WTC11 (cell line): ENCODE results near the gene TEX10. TPM values are rescaled to one million over a fixed set of nuclear protein-coding genes. Genes with fewer than 3 reads are reported as not detected.

ENCODE experiments used
- ATAC-seq: fragments of 200-7000 bp; cut with Tn5 transposase; 2 replicates; pipeline ENCODE4 v1.10.0; 2021; ENCODE audit warnings: mild to moderate bottlenecking, moderate library complexity
- CTCF ChIA-PET: fragments of 300-600 bp; sonication (Branson Sonifier 250); formaldehyde crosslinking; loops from one replicate; lab custom pipeline; 2021; ENCODE audit warnings: antibody characterized with exemption; lab: Charles Lee
- POLR2A ChIA-PET: fragments of 350-600 bp; sonication (Branson Sonifier 250); formaldehyde crosslinking; loops from one replicate; lab custom pipeline; 2021; ENCODE audit warnings: antibody characterized with exemption; lab: Charles Lee
- DNase-seq: peaks from one replicate; pipeline ENCODE4 v3.0.0; 2021; ENCODE audit warnings: low spot score
- H3K27ac Mint-ChIP-seq: 2 replicates; pipeline ENCODE4 v1.8.0; 2021; ENCODE audit warnings: mixed read lengths
- H3K27me3 Mint-ChIP-seq: 2 replicates; pipeline ENCODE4 v1.8.0; 2021; ENCODE audit warnings: low read depth, mild to moderate bottlenecking, moderate library complexity, mixed read lengths
- H3K36me3 Mint-ChIP-seq: 2 replicates; pipeline ENCODE4 v1.8.0; 2021; ENCODE audit warnings: mixed read lengths
- H3K4me1 Mint-ChIP-seq: 2 replicates; pipeline ENCODE4 v1.8.0; 2022; ENCODE audit warnings: mixed read lengths
- H3K4me3 Mint-ChIP-seq: 2 replicates; pipeline ENCODE4 v1.8.0; 2021; ENCODE audit warnings: mild to moderate bottlenecking, moderate library complexity, mixed read lengths
- H3K9me3 Mint-ChIP-seq: 2 replicates; pipeline ENCODE4 v1.8.0; 2021; ENCODE audit warnings: mixed read lengths
- CREB1 ChIP-seq: sonication (generic); formaldehyde crosslinking; IDR thresholded peaks from 2 replicates; pipeline ENCODE4 v1.8.0; 2023; ENCODE audit warnings: mild to moderate bottlenecking, missing genetic modification reagents
- FOXK1 ChIP-seq: sonication (generic); formaldehyde crosslinking; IDR thresholded peaks from 2 replicates; pipeline ENCODE4 v1.8.0; 2022; ENCODE audit warnings: mild to moderate bottlenecking, moderate library complexity, missing genetic modification reagents
- GTF2I ChIP-seq: fragments of 250-450 bp; sonication (Bioruptor Pico); conservative IDR thresholded peaks from 2 replicates; pipeline ENCODE4 v1.4.0; 2021; ENCODE audit warnings: mild to moderate bottlenecking
- NFE2L1 ChIP-seq: sonication (generic); formaldehyde crosslinking; IDR thresholded peaks from 2 replicates; pipeline ENCODE4 v1.8.1; 2023; ENCODE audit warnings: missing genetic modification reagents
- NR3C1 ChIP-seq: sonication (generic); formaldehyde crosslinking; conservative IDR thresholded peaks from 2 replicates; pipeline ENCODE4 v1.8.1; 2023; ENCODE audit warnings: low read depth, mild to moderate bottlenecking, missing genetic modification reagents
- ZNF138 ChIP-seq: sonication (generic); formaldehyde crosslinking; conservative IDR thresholded peaks from 2 replicates; pipeline ENCODE4 v1.8.1; 2022; ENCODE audit warnings: mild to moderate bottlenecking, moderate library complexity, missing genetic modification reagents
- ZNF263 ChIP-seq: sonication (generic); formaldehyde crosslinking; IDR thresholded peaks from 2 replicates; pipeline ENCODE4 v1.8.1; 2022; ENCODE audit warnings: low read depth, mild to moderate bottlenecking, moderate library complexity, missing genetic modification reagents
- ZNF416 ChIP-seq: fragments of 250-450 bp; sonication (Bioruptor Pico); IDR thresholded peaks from 2 replicates; pipeline ENCODE4 v1.9.0; 2021; ENCODE audit warnings: mild to moderate bottlenecking, inconsistent platforms
- total RNA-seq: library from RNA; stranded (reverse); gene quantifications from 3 replicates; pipeline ENCODE4 v1.2.3, GENCODE V29; 2021
- TF ChIP-seq, protein P1 (sequence below): sonication (generic); formaldehyde crosslinking; IDR thresholded peaks from 2 replicates; pipeline ENCODE4 v1.8.1; 2023; ENCODE audit warnings: mild to moderate bottlenecking, missing genetic modification reagents, borderline replicate concordance
- TF ChIP-seq, protein P2 (sequence below): fragments of 250-450 bp; sonication (Bioruptor Pico); conservative IDR thresholded peaks from 2 replicates; pipeline ENCODE4 v1.9.0; 2021; ENCODE audit warnings: mild to moderate bottlenecking
- TF ChIP-seq, protein P3 (sequence below): sonication (generic); formaldehyde crosslinking; IDR thresholded peaks from 2 replicates; pipeline ENCODE4 v1.8.1; 2023; ENCODE audit warnings: mild to moderate bottlenecking, missing genetic modification reagents, moderate library complexity
- TF ChIP-seq, protein P4 (sequence below): sonication (generic); formaldehyde crosslinking; IDR thresholded peaks from 2 replicates; pipeline ENCODE4 v1.8.1; 2023; ENCODE audit warnings: mild to moderate bottlenecking, missing genetic modification reagents
- TF ChIP-seq, protein P5 (sequence below): sonication (generic); formaldehyde crosslinking; conservative IDR thresholded peaks from 2 replicates; pipeline ENCODE4 v1.8.1; 2022; ENCODE audit warnings: mild to moderate bottlenecking, missing genetic modification reagents
- TF ChIP-seq, protein P6 (sequence below): sonication (generic); formaldehyde crosslinking; IDR thresholded peaks from 2 replicates; pipeline ENCODE4 v1.8.0; 2023; ENCODE audit warnings: mild to moderate bottlenecking, missing genetic modification reagents

TEX10 gene
- total RNA-seq, 1 experiment from 2014 or later: 64.7 TPM

DNA sequence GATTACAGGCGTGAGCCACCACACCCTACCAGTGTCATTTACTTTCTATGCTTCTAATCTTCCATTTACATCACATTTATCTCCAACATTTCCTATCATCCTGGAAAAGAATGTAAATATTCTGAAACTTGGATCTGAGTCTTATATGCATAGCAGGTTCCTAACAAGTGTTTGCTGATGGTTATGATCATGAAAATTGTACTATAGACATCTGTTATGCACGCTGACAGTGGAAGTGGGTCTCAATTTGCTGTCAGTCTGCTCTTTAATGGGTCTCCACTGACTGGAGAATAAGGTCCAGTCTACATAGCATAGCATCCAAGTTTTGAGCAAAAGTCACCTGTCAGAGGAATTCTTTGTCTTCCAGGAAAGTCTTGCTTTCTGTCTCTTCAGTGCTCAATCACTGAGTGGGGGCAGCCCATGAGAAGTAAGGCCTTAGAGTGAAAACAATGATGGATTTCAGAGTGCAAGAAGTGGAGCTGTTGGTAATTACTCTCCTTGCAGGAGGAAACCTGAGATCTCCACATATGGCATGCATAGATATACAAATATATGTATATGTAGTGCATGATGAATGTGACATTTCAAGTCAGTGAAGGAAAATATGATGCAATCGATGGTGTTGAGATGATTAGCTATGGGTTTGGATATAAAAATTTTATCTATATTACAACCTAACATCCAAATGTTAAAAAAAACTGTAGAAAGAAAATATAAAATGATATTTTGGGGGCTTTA lies 45.0 kb upstream of the TEX10 start:
- ChIA-PET CTCF (interaction anchor here (0.7 kb wide), 1 partner anchor 451 kb away, joined by 3 read pairs; no protein-coding TSS in a partner anchor), POLR2A (no interaction called here)
- TF ChIP-seq ZNF416 (CRISPR knock-in tag) (no peak), FOXK1 (no peak), NFE2L1 (CRISPR knock-in tag) (no peak), GTF2I (no peak), ZNF263 (no peak), ZNF138 (CRISPR knock-in tag) (no peak)
- TF ChIP-seq, protein P1, sequence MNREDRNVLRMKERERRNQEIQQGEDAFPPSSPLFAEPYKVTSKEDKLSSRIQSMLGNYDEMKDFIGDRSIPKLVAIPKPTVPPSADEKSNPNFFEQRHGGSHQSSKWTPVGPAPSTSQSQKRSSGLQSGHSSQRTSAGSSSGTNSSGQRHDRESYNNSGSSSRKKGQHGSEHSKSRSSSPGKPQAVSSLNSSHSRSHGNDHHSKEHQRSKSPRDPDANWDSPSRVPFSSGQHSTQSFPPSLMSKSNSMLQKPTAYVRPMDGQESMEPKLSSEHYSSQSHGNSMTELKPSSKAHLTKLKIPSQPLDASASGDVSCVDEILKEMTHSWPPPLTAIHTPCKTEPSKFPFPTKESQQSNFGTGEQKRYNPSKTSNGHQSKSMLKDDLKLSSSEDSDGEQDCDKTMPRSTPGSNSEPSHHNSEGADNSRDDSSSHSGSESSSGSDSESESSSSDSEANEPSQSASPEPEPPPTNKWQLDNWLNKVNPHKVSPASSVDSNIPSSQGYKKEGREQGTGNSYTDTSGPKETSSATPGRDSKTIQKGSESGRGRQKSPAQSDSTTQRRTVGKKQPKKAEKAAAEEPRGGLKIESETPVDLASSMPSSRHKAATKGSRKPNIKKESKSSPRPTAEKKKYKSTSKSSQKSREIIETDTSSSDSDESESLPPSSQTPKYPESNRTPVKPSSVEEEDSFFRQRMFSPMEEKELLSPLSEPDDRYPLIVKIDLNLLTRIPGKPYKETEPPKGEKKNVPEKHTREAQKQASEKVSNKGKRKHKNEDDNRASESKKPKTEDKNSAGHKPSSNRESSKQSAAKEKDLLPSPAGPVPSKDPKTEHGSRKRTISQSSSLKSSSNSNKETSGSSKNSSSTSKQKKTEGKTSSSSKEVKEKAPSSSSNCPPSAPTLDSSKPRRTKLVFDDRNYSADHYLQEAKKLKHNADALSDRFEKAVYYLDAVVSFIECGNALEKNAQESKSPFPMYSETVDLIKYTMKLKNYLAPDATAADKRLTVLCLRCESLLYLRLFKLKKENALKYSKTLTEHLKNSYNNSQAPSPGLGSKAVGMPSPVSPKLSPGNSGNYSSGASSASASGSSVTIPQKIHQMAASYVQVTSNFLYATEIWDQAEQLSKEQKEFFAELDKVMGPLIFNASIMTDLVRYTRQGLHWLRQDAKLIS (CRISPR knock-in tag): no peak
- TF ChIP-seq, protein P2, sequence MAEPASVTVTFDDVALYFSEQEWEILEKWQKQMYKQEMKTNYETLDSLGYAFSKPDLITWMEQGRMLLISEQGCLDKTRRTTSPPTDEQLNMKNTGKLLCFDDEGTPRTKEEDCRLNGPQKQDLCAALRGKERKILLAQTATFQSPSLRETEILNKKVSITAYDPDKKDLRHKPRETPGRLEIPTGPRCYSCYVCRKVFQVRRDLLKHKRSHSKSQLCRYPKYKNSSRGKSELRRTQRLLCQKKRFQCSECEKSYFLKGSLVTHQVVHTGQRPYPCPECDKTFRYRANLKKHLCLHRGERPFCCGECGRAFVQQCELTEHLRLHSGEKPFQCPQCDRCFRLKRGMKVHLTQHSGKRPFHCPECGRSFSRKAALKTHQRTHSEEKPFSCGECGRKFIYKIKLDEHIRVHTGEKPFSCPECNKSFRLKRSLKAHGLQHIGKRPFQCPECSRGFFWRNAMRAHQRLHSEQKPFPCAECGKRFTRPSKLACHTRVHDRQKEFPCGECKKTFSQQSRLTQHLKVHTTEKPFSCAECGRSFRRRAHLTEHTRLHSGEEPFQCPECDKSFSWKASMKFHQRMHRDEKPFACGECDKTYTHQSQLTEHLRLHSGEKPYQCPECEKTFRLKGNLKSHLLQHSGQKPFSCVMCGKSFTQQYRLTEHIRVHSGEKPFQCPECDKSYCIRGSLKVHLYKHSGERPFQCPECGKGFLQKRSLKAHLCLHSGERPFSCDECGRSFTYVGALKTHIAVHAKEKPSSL (CRISPR knock-in tag): no peak
- TF ChIP-seq, protein P3, sequence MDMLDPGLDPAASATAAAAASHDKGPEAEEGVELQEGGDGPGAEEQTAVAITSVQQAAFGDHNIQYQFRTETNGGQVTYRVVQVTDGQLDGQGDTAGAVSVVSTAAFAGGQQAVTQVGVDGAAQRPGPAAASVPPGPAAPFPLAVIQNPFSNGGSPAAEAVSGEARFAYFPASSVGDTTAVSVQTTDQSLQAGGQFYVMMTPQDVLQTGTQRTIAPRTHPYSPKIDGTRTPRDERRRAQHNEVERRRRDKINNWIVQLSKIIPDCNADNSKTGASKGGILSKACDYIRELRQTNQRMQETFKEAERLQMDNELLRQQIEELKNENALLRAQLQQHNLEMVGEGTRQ (CRISPR knock-in tag): no peak
- TF ChIP-seq, protein P4, sequence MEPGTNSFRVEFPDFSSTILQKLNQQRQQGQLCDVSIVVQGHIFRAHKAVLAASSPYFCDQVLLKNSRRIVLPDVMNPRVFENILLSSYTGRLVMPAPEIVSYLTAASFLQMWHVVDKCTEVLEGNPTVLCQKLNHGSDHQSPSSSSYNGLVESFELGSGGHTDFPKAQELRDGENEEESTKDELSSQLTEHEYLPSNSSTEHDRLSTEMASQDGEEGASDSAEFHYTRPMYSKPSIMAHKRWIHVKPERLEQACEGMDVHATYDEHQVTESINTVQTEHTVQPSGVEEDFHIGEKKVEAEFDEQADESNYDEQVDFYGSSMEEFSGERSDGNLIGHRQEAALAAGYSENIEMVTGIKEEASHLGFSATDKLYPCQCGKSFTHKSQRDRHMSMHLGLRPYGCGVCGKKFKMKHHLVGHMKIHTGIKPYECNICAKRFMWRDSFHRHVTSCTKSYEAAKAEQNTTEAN (CRISPR knock-in tag): no peak
- TF ChIP-seq, all 79 proteins: peak for 0
- H3K4me3 Mint-ChIP-seq: no peak overlapping the region
- no peak for DNase-seq
- peaks cover 21% of the 10 kb centered on the region for H3K9me3 Mint-ChIP-seq
- H3K27ac Mint-ChIP-seq: peak overlapping the region; percentile 21; the same call in 1 of the 2 replicates
- H3K4me1 Mint-ChIP-seq: peaks cover 14% of the 10 kb centered on the region
- no peak for ATAC-seq
- H3K36me3 Mint-ChIP-seq: peaks cover 18% of the 10 kb centered on the region
- no peaks in the 10 kb centered on the region; the same call in 1 of the 2 replicates for H3K27me3 Mint-ChIP-seq

DNA sequence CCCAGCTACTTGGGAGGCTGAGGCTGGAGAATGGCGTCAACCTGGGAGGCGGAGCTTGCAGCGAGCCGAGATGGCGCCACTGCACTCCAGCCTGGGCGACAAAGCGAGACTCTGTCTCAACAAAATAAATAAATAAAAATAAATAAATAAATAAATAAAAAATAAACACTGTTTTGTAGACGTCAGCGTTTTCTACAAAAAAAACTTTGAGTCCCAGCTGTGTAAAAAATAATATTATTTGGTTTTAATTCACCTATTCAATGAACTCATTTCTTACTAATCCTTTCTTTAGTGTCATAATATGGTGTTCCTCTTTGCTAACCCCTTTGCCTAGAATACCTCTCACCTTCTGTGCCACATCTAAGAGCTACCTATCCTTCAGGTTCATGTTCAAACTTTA lies 44.0 kb upstream of the TEX10 start:
- Mint-ChIP-seq H3K4me1 (peaks cover 14% of the 10 kb centered on the region), H3K27me3 (no peaks in the 10 kb centered on the region; the same call in 1 of the 2 replicates), H3K9me3 (peaks cover 23% of the 10 kb centered on the region), H3K27ac (no peak overlapping the region), H3K4me3 (no peak overlapping the region), H3K36me3 (peaks cover 24% of the 10 kb centered on the region)
- DNase-seq (no peak), ATAC-seq (no peak)
- POLR2A ChIA-PET: no interaction called here
- TF ChIP-seq CREB1 (no peak), NR3C1 (CRISPR knock-in tag) (no peak)
- TF ChIP-seq, protein P5, sequence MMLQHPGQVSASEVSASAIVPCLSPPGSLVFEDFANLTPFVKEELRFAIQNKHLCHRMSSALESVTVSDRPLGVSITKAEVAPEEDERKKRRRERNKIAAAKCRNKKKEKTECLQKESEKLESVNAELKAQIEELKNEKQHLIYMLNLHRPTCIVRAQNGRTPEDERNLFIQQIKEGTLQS: no peak
- TF ChIP-seq, protein P6, sequence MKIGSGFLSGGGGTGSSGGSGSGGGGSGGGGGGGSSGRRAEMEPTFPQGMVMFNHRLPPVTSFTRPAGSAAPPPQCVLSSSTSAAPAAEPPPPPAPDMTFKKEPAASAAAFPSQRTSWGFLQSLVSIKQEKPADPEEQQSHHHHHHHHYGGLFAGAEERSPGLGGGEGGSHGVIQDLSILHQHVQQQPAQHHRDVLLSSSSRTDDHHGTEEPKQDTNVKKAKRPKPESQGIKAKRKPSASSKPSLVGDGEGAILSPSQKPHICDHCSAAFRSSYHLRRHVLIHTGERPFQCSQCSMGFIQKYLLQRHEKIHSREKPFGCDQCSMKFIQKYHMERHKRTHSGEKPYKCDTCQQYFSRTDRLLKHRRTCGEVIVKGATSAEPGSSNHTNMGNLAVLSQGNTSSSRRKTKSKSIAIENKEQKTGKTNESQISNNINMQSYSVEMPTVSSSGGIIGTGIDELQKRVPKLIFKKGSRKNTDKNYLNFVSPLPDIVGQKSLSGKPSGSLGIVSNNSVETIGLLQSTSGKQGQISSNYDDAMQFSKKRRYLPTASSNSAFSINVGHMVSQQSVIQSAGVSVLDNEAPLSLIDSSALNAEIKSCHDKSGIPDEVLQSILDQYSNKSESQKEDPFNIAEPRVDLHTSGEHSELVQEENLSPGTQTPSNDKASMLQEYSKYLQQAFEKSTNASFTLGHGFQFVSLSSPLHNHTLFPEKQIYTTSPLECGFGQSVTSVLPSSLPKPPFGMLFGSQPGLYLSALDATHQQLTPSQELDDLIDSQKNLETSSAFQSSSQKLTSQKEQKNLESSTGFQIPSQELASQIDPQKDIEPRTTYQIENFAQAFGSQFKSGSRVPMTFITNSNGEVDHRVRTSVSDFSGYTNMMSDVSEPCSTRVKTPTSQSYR (CRISPR knock-in tag): no peak
- CTCF ChIA-PET: interaction anchor here (0.7 kb wide), 1 partner anchor 450 kb away, joined by 3 read pairs; no protein-coding TSS in a partner anchor
